ENCODE measurements around the gene TRIP12.

TRIP12 gene
- long read RNA-seq, partial matches to known transcripts, result 29 of 59 reads
- long read RNA-seq, other reads (novel, unspliced or antisense), result 28 of 59 reads

GRCh38 chr2:229921892-229922448 is at the start of gene TRIP12:
TSS of gene TRIP12 (minus strand) at chr2:229922009. CDS start at chr2:229880079, 41,930 bp downstream.
- peak; percentile 90 to 95 for DNase-seq (ENCODE audit: low read depth in 1 of 2, low spot score in 1 of 2)
- peak within 1 kb of the TSS; percentile 98 for H3K27ac ChIP-seq (replicated peaks)
- TF ChIP-seq CTCF (IDR thresholded peaks at IDR 0.05; ENCODE audit: insufficient read depth, low read length), result no peak
- TF ChIP-seq SPI1 (IDR thresholded peaks at IDR 0.05; ENCODE audit: borderline replicate concordance, low read depth), result no peak
- TF ChIP-seq GABPA (IDR thresholded peaks at IDR 0.05; ENCODE audit: low read depth), result peak; percentile 76
- peak; percentile 59 for TF ChIP-seq POLR2AphosphoS5 (IDR thresholded peaks at IDR 0.05; ENCODE audit: low read depth)
- no peaks in the 10 kb centered on the region for H3K27me3 ChIP-seq (ENCODE audit: insufficient read depth, poor library complexity, severe bottlenecking)
- H3K4me3 ChIP-seq (replicated peaks; ENCODE audit: insufficient read depth, low read length), result peak within 1 kb of the TSS; percentile 96

- H3K4me3 ChIP-seq (replicated peaks; ENCODE audit: insufficient read depth, low read length), result no peak overlapping the region
Observed at GRCh38 chr2:229971298-229971790, 49.5 kb upstream of the TRIP12 start.

GRCh38 chr2:229970406-229970805 is 48.6 kb upstream of the TRIP12 start:
- no peak for TF ChIP-seq SPI1 (IDR thresholded peaks at IDR 0.05; ENCODE audit: borderline replicate concordance, low read depth)
- TF ChIP-seq CTCF (IDR thresholded peaks at IDR 0.05; ENCODE audit: insufficient read depth, low read length), result no peak
- TF ChIP-seq REST (IDR thresholded peaks at IDR 0.05; ENCODE audit: insufficient replicate concordance, low read depth), result no peak
- no peak for TF ChIP-seq POLR2AphosphoS5 (IDR thresholded peaks at IDR 0.05; ENCODE audit: low read depth)
- TF ChIP-seq GABPA (IDR thresholded peaks at IDR 0.05; ENCODE audit: low read depth), result no peak
- H3K4me3 ChIP-seq (replicated peaks; ENCODE audit: insufficient read depth, low read length), result no peak overlapping the region
- no peak overlapping the region for H3K27ac ChIP-seq (replicated peaks)
- H3K27me3 ChIP-seq (ENCODE audit: insufficient read depth, poor library complexity, severe bottlenecking), result no peaks in the 10 kb centered on the region
- DNase-seq (ENCODE audit: low read depth in 1 of 2, low spot score in 1 of 2), result no peak

More at GRCh38 chr2:229971298-229971790, 49.5 kb upstream of the TRIP12 start:
- Histone ChIP-seq H3K27ac (replicated peaks) (no peak overlapping the region), H3K27me3 (ENCODE audit: insufficient read depth, poor library complexity, severe bottlenecking) (no peaks in the 10 kb centered on the region)
- TF ChIP-seq GABPA (IDR thresholded peaks at IDR 0.05; ENCODE audit: low read depth) (no peak), CTCF (IDR thresholded peaks at IDR 0.05; ENCODE audit: insufficient read depth, low read length) (no peak), REST (IDR thresholded peaks at IDR 0.05; ENCODE audit: insufficient replicate concordance, low read depth) (no peak), POLR2AphosphoS5 (IDR thresholded peaks at IDR 0.05; ENCODE audit: low read depth) (no peak), SPI1 (IDR thresholded peaks at IDR 0.05; ENCODE audit: borderline replicate concordance, low read depth) (no peak)
- no peak for DNase-seq (ENCODE audit: low read depth in 1 of 2, low spot score in 1 of 2)
